ENCODE data around the gene RBPJL.

The RBPJL gene

GRCh38 chr20:45318386-45318939 is 11.8 kb downstream of the RBPJL start:
- Mint-ChIP-seq H3K9me3 (no peaks in the 10 kb centered on the region), H3K4me1 (ENCODE audit: low read depth) (peaks cover 43% of the 10 kb centered on the region), H3K36me3 (ENCODE audit: low read depth) (peaks cover 3% of the 10 kb centered on the region), H3K4me3 (peak overlapping the region; percentile 81), H3K27me3 (ENCODE audit: low read depth) (peaks cover 12% of the 10 kb centered on the region), H3K27ac (peak overlapping the region; percentile 99)

DNA sequence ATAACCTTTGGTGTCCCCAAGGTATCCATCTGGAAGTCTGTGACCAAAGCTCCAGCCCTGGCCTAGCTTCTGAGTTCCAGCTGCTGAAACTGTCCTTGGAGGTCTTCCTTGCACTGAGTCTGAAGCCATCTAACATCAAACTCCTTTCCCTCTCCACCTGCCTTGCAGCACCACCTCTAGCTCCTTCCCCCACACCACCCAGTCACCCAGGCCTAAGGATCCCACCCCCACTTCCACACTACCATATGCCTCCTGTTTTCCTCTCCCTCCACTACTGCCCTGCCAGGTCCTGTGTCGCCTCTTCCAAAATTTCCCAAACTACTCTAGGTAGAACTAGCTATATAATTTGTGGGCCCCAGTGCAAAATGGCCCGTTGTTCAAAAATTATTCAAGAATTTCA is 12.3 kb downstream of the RBPJL start:
- Mint-ChIP-seq H3K27ac (peak overlapping the region; percentile 99), H3K27me3 (ENCODE audit: low read depth) (peaks cover 12% of the 10 kb centered on the region), H3K4me3 (peak overlapping the region; percentile 81), H3K36me3 (ENCODE audit: low read depth) (peaks cover 3% of the 10 kb centered on the region), H3K4me1 (ENCODE audit: low read depth) (peaks cover 43% of the 10 kb centered on the region), H3K9me3 (no peaks in the 10 kb centered on the region)

DNA sequence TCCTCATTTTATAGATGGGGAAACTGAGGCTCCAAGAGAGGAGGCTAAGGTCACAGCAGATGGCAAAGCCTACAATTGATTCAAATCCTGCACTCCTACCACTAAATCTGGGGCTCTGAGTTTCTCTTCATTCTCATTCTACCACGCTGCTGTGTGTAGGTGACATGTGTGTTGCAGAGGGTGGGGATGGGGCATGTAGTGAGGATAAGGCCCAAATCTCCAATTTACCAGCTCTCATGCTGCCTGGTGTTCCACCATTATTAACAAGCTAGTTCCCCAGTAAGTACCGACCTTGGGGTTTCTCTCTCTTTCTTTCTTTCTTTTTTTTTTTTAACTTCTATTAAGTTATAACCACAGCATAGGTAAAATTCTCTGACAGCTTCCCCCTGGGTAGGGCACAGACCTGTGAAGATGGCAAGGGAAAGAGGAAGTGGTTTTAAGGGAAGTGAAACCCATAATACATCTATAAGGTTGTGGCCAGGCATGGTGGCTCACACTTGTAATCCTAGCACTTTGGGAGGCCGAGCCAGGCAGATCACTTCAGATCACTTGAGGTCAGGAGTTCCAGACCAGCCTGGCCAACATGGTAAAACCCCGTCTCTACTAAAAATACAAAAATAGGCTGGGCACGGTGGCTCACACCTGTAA is 14.4 kb downstream of the RBPJL start:
- H3K4me1 Mint-ChIP-seq (ENCODE audit: low read depth) = peaks cover 36% of the 10 kb centered on the region
- H3K27ac Mint-ChIP-seq = peak overlapping the region; percentile 81
- peaks cover 6% of the 10 kb centered on the region for H3K36me3 Mint-ChIP-seq (ENCODE audit: low read depth)
- peaks cover 5% of the 10 kb centered on the region for H3K27me3 Mint-ChIP-seq (ENCODE audit: low read depth)
- no peak overlapping the region for H3K4me3 Mint-ChIP-seq
- no peaks in the 10 kb centered on the region for H3K9me3 Mint-ChIP-seq

- Mint-ChIP-seq H3K27ac (no peak overlapping the region), H3K27me3 (ENCODE audit: low read depth) (no peaks in the 10 kb centered on the region), H3K4me3 (no peak overlapping the region), H3K9me3 (no peaks in the 10 kb centered on the region), H3K36me3 (ENCODE audit: low read depth) (peaks cover 9% of the 10 kb centered on the region), H3K4me1 (ENCODE audit: low read depth) (peaks cover 29% of the 10 kb centered on the region)
Observed at GRCh38 chr20:45322952-45323383, 16.3 kb downstream of the RBPJL start.

- H3K4me3 Mint-ChIP-seq = no peak overlapping the region
- no peak overlapping the region for H3K27ac Mint-ChIP-seq
- H3K36me3 Mint-ChIP-seq (ENCODE audit: low read depth) = peaks cover 12% of the 10 kb centered on the region
- no peaks in the 10 kb centered on the region for H3K9me3 Mint-ChIP-seq
- no peaks in the 10 kb centered on the region for H3K27me3 Mint-ChIP-seq (ENCODE audit: low read depth)
- peaks cover 24% of the 10 kb centered on the region for H3K4me1 Mint-ChIP-seq (ENCODE audit: low read depth)
Observed at GRCh38 chr20:45323731-45324130, 17.1 kb downstream of the RBPJL start.

GRCh38 chr20:45325371-45325770 is 18.7 kb downstream of the RBPJL start:
- peaks cover 15% of the 10 kb centered on the region for H3K4me1 Mint-ChIP-seq (ENCODE audit: low read depth)
- no peak overlapping the region for H3K27ac Mint-ChIP-seq
- H3K4me3 Mint-ChIP-seq = no peak overlapping the region
- peaks cover 17% of the 10 kb centered on the region for H3K36me3 Mint-ChIP-seq (ENCODE audit: low read depth)
- H3K27me3 Mint-ChIP-seq (ENCODE audit: low read depth) = no peaks in the 10 kb centered on the region
- no peaks in the 10 kb centered on the region for H3K9me3 Mint-ChIP-seq

DNA sequence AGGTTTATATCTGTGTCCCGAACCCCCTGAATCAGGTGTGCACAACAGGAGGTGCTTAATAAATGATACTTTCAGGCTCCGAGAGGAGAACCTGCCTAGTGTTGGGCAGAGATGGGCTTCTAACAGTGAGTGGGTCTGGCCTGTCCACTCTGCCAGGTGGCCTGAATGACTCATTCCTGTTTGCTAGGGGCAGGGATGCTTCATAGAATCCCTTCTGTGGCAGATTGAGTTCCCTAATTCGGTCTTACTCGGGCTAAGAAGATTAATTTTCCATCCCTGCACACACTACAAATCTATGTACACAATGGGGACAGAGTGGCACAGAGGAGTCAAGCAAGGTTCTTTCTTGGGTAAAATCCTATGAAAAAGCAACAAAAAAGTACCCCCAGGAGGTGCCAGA is 21.8 kb downstream of the RBPJL start:
- peaks cover 10% of the 10 kb centered on the region for H3K4me1 Mint-ChIP-seq (ENCODE audit: low read depth)
- H3K27me3 Mint-ChIP-seq (ENCODE audit: low read depth) = no peaks in the 10 kb centered on the region
- H3K36me3 Mint-ChIP-seq (ENCODE audit: low read depth) = peaks cover 29% of the 10 kb centered on the region
- H3K27ac Mint-ChIP-seq = no peak overlapping the region
- no peaks in the 10 kb centered on the region for H3K9me3 Mint-ChIP-seq
- H3K4me3 Mint-ChIP-seq = no peak overlapping the region

- peaks cover 10% of the 10 kb centered on the region for H3K4me1 Mint-ChIP-seq (ENCODE audit: low read depth)
- peaks cover 30% of the 10 kb centered on the region for H3K36me3 Mint-ChIP-seq (ENCODE audit: low read depth)
- no peaks in the 10 kb centered on the region for H3K27me3 Mint-ChIP-seq (ENCODE audit: low read depth)
- no peaks in the 10 kb centered on the region for H3K9me3 Mint-ChIP-seq
- H3K4me3 Mint-ChIP-seq = no peak overlapping the region
- H3K27ac Mint-ChIP-seq = no peak overlapping the region
Observed at GRCh38 chr20:45329497-45330319, 23.1 kb downstream of the RBPJL start.

DNA sequence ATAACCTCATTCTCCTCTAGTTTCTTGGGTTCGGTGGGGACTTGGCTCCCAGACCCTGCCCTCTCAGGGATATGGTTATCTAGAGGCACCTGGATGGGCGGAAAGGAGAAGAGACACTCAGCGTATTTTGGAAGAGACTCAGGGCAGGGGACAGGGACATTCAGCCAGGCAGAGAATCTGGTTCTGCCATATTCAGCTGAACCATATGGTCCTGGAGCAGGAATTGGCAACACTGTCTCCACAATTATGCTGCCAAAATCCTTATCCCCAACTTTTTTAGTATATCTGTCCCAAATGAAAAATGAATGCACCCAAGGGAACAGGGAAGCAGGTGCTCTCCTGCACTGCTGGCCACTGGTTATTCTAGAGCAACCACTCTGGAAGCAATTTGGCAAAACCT is 23.8 kb downstream of the RBPJL start:
- H3K27ac Mint-ChIP-seq = no peak overlapping the region

DNA sequence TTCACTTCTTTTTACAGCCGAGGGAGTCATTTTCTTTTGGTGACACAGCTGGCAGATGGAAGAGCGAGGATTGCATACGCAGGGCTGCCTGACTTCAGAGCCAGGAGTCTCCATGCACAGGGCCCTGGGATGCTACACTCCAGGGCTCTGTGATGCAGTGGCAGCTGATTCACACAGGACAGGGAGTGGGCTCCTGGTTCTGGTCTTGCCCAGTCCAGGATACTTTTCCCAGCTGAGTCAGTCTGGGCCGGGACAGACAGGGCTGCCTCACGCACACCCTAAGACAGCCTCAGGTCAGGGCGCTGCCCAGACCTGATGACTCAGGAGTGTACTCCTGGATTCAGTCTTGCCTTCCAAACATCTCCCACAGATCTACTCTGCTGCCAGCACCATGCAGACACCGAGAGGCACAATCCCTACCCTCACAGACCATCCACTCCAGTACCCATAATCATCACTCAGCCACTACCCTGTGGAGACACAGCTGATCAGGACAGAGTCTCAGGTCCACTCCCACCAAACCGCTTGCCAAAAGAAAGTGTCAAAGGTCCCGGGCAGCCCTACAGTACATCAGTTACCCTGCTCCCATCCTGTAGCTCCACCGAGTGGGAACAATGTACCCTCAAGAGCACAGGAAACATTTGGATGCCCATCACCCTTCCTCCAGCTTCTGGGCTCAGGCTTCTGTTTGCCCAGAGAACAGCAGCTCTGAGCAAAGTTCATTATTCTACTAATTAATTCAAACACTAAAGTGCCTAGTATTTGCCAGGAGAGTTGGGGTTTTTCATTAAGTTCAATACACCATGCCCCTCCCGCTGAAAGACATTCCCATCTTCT is 30.1 kb downstream of the RBPJL start:
- H3K27ac Mint-ChIP-seq = no peak overlapping the region
- H3K4me1 Mint-ChIP-seq (ENCODE audit: low read depth) = peaks cover 12% of the 10 kb centered on the region
- no peaks in the 10 kb centered on the region for H3K27me3 Mint-ChIP-seq (ENCODE audit: low read depth)
- no peaks in the 10 kb centered on the region for H3K9me3 Mint-ChIP-seq
- peaks cover 17% of the 10 kb centered on the region for H3K36me3 Mint-ChIP-seq (ENCODE audit: low read depth)
- H3K4me3 Mint-ChIP-seq = no peak overlapping the region

More for the DNA sequence above, 23.8 kb downstream of the RBPJL start:
- H3K4me3 Mint-ChIP-seq = no peak overlapping the region
- H3K4me1 Mint-ChIP-seq (ENCODE audit: low read depth) = peaks cover 10% of the 10 kb centered on the region
- H3K9me3 Mint-ChIP-seq = no peaks in the 10 kb centered on the region
- H3K27me3 Mint-ChIP-seq (ENCODE audit: low read depth) = no peaks in the 10 kb centered on the region
- peaks cover 30% of the 10 kb centered on the region for H3K36me3 Mint-ChIP-seq (ENCODE audit: low read depth)

- Mint-ChIP-seq H3K36me3 (ENCODE audit: low read depth) (peaks cover 17% of the 10 kb centered on the region), H3K4me1 (ENCODE audit: low read depth) (peaks cover 14% of the 10 kb centered on the region), H3K27ac (no peak overlapping the region), H3K9me3 (no peaks in the 10 kb centered on the region), H3K4me3 (no peak overlapping the region), H3K27me3 (ENCODE audit: low read depth) (no peaks in the 10 kb centered on the region)
Observed at GRCh38 chr20:45337367-45338120, 30.9 kb downstream of the RBPJL start.

GRCh38 chr20:45338121-45339030 is 31.7 kb downstream of the RBPJL start:
- Mint-ChIP-seq H3K9me3 (no peaks in the 10 kb centered on the region), H3K36me3 (ENCODE audit: low read depth) (peaks cover 13% of the 10 kb centered on the region), H3K4me3 (no peak overlapping the region), H3K4me1 (ENCODE audit: low read depth) (peaks cover 23% of the 10 kb centered on the region), H3K27ac (no peak overlapping the region), H3K27me3 (ENCODE audit: low read depth) (no peaks in the 10 kb centered on the region)

- no peak overlapping the region for H3K4me3 Mint-ChIP-seq
- H3K9me3 Mint-ChIP-seq = no peaks in the 10 kb centered on the region
- H3K27ac Mint-ChIP-seq = no peak overlapping the region
- peaks cover 12% of the 10 kb centered on the region for H3K36me3 Mint-ChIP-seq (ENCODE audit: low read depth)
- no peaks in the 10 kb centered on the region for H3K27me3 Mint-ChIP-seq (ENCODE audit: low read depth)
- H3K4me1 Mint-ChIP-seq (ENCODE audit: low read depth) = peaks cover 27% of the 10 kb centered on the region
Observed at GRCh38 chr20:45339084-45339483, 32.4 kb downstream of the RBPJL start.

Measured in T-helper 1 cell treated with Interleukin-12 subunit alpha and Interleukin-12 subunit beta and Interleukin-4 antibody, amounts not matched to agents 30 μg/mL and 1 μg/mL, for 36 hours (primary cell).